IMR-90 (cell line): ENCODE data around the gene EXOC8. TPM values are rescaled to one million over a fixed set of nuclear protein-coding genes. Genes with fewer than 3 reads are reported as not detected.

Source experiments
- ATAC-seq: fragments of 200-7000 bp; cut with Tn5 transposase; 2 replicates; pipeline ENCODE4 v1.9.1; 2020; ENCODE audit warnings: low read depth, mild to moderate bottlenecking, moderate library complexity
- BruUV-seq: library from RNA; stranded (reverse); fragments of 400-500 nt; replicated peaks from 2 replicates; lab custom pipeline; 2021; lab: Mats Ljungman, UMichigan
- CTCF ChIA-PET: fragments of 300-600 bp; formaldehyde crosslinking; extraction: SDS; loops from one replicate; lab custom pipeline; 2021; ENCODE audit warnings: antibody characterized with exemption; lab: Yijun Ruan, JAX
- POLR2A ChIA-PET: fragments of 300-600 bp; sonication (Branson Sonifier 250); formaldehyde crosslinking; loops from one replicate; lab custom pipeline; 2022; ENCODE audit warnings: antibody characterized with exemption; ENCODE audit not compliant: unreplicated experiment; lab: Charles Lee
- DNase-seq: peaks from one replicate; pipeline ENCODE4 v3.0.0; 2013
- H2AFZ ChIP-seq: replicated peaks from 2 replicates; pipeline ENCODE3; 2013; ENCODE audit warnings: low read length, mild to moderate bottlenecking; ENCODE audit not compliant: poor library complexity
- H2AK5ac ChIP-seq: 2 replicates; pipeline ENCODE4 v1.6.1; 2013; ENCODE audit warnings: low read depth, low read length, inconsistent platforms
- H2AK9ac ChIP-seq: replicated peaks from 2 replicates; pipeline ENCODE3; 2013; ENCODE audit warnings: mild to moderate bottlenecking, low read depth, low read length, moderate library complexity; ENCODE audit not compliant: poor library complexity
- H2BK120ac ChIP-seq: 2 replicates; pipeline ENCODE4 v1.6.1; 2013; ENCODE audit warnings: low read depth, low read length, inconsistent platforms
- H2BK15ac ChIP-seq: 3 replicates; pipeline ENCODE4 v1.6.1; 2013; ENCODE audit warnings: low read depth, low read length, inconsistent platforms
- H2BK20ac ChIP-seq: 2 replicates; pipeline ENCODE4 v1.6.1; 2013; ENCODE audit warnings: low read depth, mild to moderate bottlenecking, inconsistent platforms, low read length, moderate library complexity
- H2BK5ac ChIP-seq: 2 replicates; pipeline ENCODE4 v1.6.1; 2013; ENCODE audit warnings: mild to moderate bottlenecking, low read depth, low read length, inconsistent platforms; ENCODE audit not compliant: poor library complexity, severe bottlenecking
- H3K14ac ChIP-seq: replicated peaks from 2 replicates; pipeline ENCODE4 v1.6.1; 2013; ENCODE audit warnings: low read depth, low read length, inconsistent platforms
- H3K18ac ChIP-seq: 2 replicates; pipeline ENCODE4 v1.6.1; 2013; ENCODE audit warnings: low read depth, low read length, control low read depth
- H3K23ac ChIP-seq: 2 replicates; pipeline ENCODE4 v1.6.1; 2013; ENCODE audit warnings: low read depth, low read length, inconsistent platforms
- H3K27ac ChIP-seq: 2 replicates; pipeline ENCODE4 v1.5.1; 2013; ENCODE audit warnings: mild to moderate bottlenecking, control low read depth, low read length; ENCODE audit not compliant: insufficient read depth
- H3K27me3 ChIP-seq: 2 replicates; pipeline ENCODE4 v1.6.1; 2013; ENCODE audit warnings: low read length; ENCODE audit not compliant: control insufficient read depth, insufficient read depth
- H3K36me3 ChIP-seq: 2 replicates; pipeline ENCODE4 v1.6.1; 2013; ENCODE audit warnings: low read length, mixed read lengths; ENCODE audit not compliant: control insufficient read depth, insufficient read depth
- H3K4ac ChIP-seq: 2 replicates; pipeline ENCODE4 v1.6.1; 2013; ENCODE audit warnings: low read depth, low read length, inconsistent platforms
- H3K4me1 ChIP-seq: 2 replicates; pipeline ENCODE4 v1.6.1; 2013; ENCODE audit warnings: low read length, mixed read lengths; ENCODE audit not compliant: control insufficient read depth, insufficient read depth
- H3K4me2 ChIP-seq: 2 replicates; pipeline ENCODE4 v1.6.1; 2013; ENCODE audit warnings: low read depth, mild to moderate bottlenecking, control low read depth, low read length, moderate library complexity
- H3K4me3 ChIP-seq: 2 replicates; pipeline ENCODE4 v1.5.1; 2013; ENCODE audit warnings: low read depth, mild to moderate bottlenecking, control low read depth, low read length, moderate library complexity; ENCODE audit not compliant: insufficient read depth
- H3K56ac ChIP-seq: 2 replicates; pipeline ENCODE4 v1.6.1; 2013; ENCODE audit warnings: low read length, inconsistent platforms; ENCODE audit not compliant: insufficient read depth; ENCODE audit errors: extremely low read depth
- H3K79me1 ChIP-seq, 2 experiments: 2 replicates each; pipeline ENCODE4 v1.6.1; 2013; ENCODE audit warnings: low read length in 2 of 2, inconsistent platforms in 1 of 2, low read depth in 1 of 2
- H3K9ac ChIP-seq: 2 replicates; pipeline ENCODE4 v1.6.1; 2013; ENCODE audit warnings: low read depth, low read length, control low read depth
- H3K9me1 ChIP-seq: 2 replicates; pipeline ENCODE4 v1.6.1; 2013; ENCODE audit warnings: low read length, inconsistent platforms; ENCODE audit not compliant: insufficient read depth
- H3K9me3 ChIP-seq: 2 replicates; pipeline ENCODE4 v1.6.1; 2013; ENCODE audit warnings: low read length; ENCODE audit not compliant: control insufficient read depth, insufficient read depth
- H4K20me1 ChIP-seq: 2 replicates; pipeline ENCODE4 v1.6.1; 2013; ENCODE audit warnings: low read length, inconsistent platforms; ENCODE audit not compliant: insufficient read depth
- H4K5ac ChIP-seq: 2 replicates; pipeline ENCODE4 v1.6.1; 2013; ENCODE audit warnings: mild to moderate bottlenecking, low read depth, low read length, control low read depth
- H4K8ac ChIP-seq, 2 experiments: 2 replicates each; pipeline ENCODE4 v1.6.1; 2013; ENCODE audit warnings: low read depth in 2 of 2, low read length in 2 of 2, control low read depth in 1 of 2, inconsistent platforms in 1 of 2
- H4K91ac ChIP-seq: 2 replicates; pipeline ENCODE4 v1.6.1; 2013; ENCODE audit warnings: low read depth, low read length, inconsistent platforms; ENCODE audit not compliant: insufficient read depth
- CTCF ChIP-seq: conservative IDR thresholded peaks from 2 replicates; pipeline ENCODE4 v1.5.1; 2012; ENCODE audit warnings: mild to moderate bottlenecking, low read depth, low read length, improper control_type of control experiment
- WGBS, 2 experiments: methylation state at CpG; one replicate each; pipeline versions ENCODE4 v1.1.5 to v1.1.7; 2013; ENCODE audit warnings: missing lambda C conversion rate in 2 of 2; ENCODE audit not compliant: insufficient read length in 1 of 2; ENCODE audit errors: extremely low coverage in 2 of 2; 5-methylcytosine and 5-hydroxymethylcytosine counted together
- dilution Hi-C: fragments of 300-500 bp; cut with HindIII; formaldehyde crosslinking; loops from one replicate; pipeline ENCODE4 v1.14.3; 2018; ENCODE audit warnings: low sequenced_read_pairs; ENCODE audit not compliant: unreplicated experiment
- in situ Hi-C: fragments of 300-500 bp; cut with MboI; formaldehyde crosslinking; loops from 3 replicates; pipeline ENCODE4 v1.14.3; 2019; ENCODE audit warnings: low sequenced_read_pairs, inconsistent platforms, mixed read lengths
- intact Hi-C: fragments of 100-400 bp; cut with micrococcal nuclease; formaldehyde crosslinking; loops from 2 replicates; pipeline ENCODE4 v1.10.0; 2022
- polyA plus RNA-seq, 3 experiments: library from polyadenylated mRNA; depleted of rRNA; stranded (reverse); fragments of >200 nt; gene quantifications; 2 replicates each; pipeline ENCODE4 v1.2.3, GENCODE V29; 2012; ENCODE audit warnings: low replicate concordance in 1 of 3
- total RNA-seq: library from RNA; depleted of rRNA; stranded (reverse); fragments of >200 nt; gene quantifications from 2 replicates; pipeline ENCODE4 v1.2.3, GENCODE V29; 2012

Gene EXOC8
- total and polyA plus RNA-seq, 2 of the 4 experiments (the other 2 are of a cell fraction): 2.6 to 11.5 TPM

- no peak overlapping the region for H3K9ac ChIP-seq
- no peak overlapping the region for H3K18ac ChIP-seq
- H4K8ac ChIP-seq: no peak overlapping the region
- ATAC-seq (no peak), DNase-seq (no peak)
- no peak overlapping the region for H2AK5ac ChIP-seq
- H4K5ac ChIP-seq: no peak overlapping the region
- H3K4me1 ChIP-seq: no peaks in the 10 kb centered on the region; the same call in 1 of the 2 replicates
- H3K4ac ChIP-seq: no peak overlapping the region
- no peak overlapping the region for H2BK120ac ChIP-seq
- no peak overlapping the region for H3K4me3 ChIP-seq
- H3K4me2 ChIP-seq: no peak overlapping the region
- no peak overlapping the region for H3K14ac ChIP-seq
- no peak overlapping the region for H4K91ac ChIP-seq
- H3K9me3 ChIP-seq: no peaks in the 10 kb centered on the region
- no CpG with 5 or more reads among the region's 3 CpGs for WGBS, 2 experiments
- peaks cover 10% of the 10 kb centered on the region for H3K36me3 ChIP-seq
- in situ Hi-C loops (no loop called here), dilution Hi-C loops (no loop called here), intact Hi-C loops (no loop called here)
- H3K79me1 ChIP-seq: peaks cover 22 to 25% of the 10 kb centered on the region in 2 experiments
- H4K20me1 ChIP-seq: peaks cover 2% of the 10 kb centered on the region; the same call in 1 of the 2 replicates
- no peak for TF ChIP-seq CTCF
- no peaks in the 10 kb centered on the region for H3K27me3 ChIP-seq
- CTCF ChIA-PET: no interaction called here
- H3K56ac ChIP-seq: no peak overlapping the region
- H3K23ac ChIP-seq: no peak overlapping the region
- no peak overlapping the region for H2BK15ac ChIP-seq
- peaks cover 8% of the 10 kb centered on the region for H3K9me1 ChIP-seq
- H2BK5ac ChIP-seq: no peak overlapping the region
- H2BK20ac ChIP-seq: no peak overlapping the region
- H2AK9ac ChIP-seq: no peak overlapping the region
- H2AFZ ChIP-seq: no peak overlapping the region
- no TSS peak for BruUV-seq
- H3K27ac ChIP-seq: no peak overlapping the region
- POLR2A ChIA-PET: no interaction called here
Measured at GRCh38 chr1:231369282-231369681, 31.6 kb upstream of the EXOC8 start.
